Muscle of arm (tissue), 12 donors: ENCODE measurements around the gene MAPK12. TPM values are rescaled to one million over a fixed set of nuclear protein-coding genes. Genes with fewer than 3 reads are reported as not detected.
A peak's percentile ranks its signal among the peaks of the same experiment; 100 is the strongest.

Source experiments
- DNase-seq: peaks from one replicate; pipeline ENCODE4 v3.0.0-alpha.2; 2013
- polyA plus RNA-seq, 12 donors: library from polyadenylated mRNA; unstranded; fragments of 120-200 nt; gene quantifications; one replicate each; pipeline ENCODE4 v1.2.1, GENCODE V29; 2013; ENCODE audit not compliant: insufficient read length in 12 of 12

The MAPK12 gene
- polyA plus RNA-seq, 12 donors = 9.0 to 156 (median 18.0) TPM

DNA sequence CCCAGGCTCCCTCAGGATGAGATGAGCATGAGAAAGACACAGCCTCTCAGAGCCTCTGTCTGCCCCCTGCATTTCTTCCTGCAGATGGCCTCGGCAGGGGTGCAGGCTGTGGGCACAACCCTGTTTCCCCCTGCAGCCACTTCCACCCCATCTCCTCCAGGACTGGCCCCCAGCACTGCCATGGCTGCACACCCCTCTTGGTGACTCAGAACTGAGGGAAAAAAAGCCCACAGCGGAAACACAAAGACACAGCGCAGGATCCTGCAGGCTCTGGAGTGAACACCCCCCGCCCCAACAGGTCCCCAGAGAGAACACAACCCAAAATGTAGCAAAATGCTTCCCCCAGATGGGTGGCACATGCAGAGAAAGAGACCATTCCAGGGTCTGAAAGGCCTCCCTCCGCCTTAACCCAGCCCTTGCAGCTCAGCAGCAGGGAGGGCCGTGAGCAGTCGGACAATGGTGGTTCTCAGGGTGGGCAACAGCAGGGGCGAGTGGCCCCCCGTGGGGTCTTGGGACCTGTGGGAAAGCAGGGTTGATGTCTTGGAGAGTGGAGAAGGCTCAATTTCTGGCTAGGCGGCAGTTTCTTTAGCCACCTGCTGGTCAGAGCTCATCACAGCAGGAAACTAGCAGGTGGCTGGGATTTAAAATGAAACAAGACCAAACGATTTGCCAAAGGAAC lies 24.6 kb downstream of the MAPK12 start:
- DNase-seq = no peak

DNA sequence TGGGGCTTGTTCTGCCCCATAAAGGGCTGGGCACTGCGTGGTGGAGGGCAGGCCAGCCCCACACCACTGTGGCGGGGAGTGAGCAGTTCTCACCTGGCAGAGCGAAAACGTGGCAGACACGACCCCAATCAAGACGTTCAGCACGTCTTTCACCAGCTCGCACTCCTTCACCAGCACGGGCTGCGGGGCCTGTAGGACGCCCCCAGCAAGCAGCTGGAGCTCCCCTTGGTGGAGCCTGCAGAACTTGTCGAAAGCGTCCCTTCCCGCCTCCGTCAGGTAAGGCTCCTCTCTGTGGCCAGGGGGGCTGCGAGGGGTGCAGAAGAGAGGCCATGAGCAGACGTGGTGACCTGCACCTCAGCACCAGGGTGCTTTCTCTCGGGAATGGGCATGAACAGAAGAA lies 28.3 kb downstream of the MAPK12 start:
- DNase-seq = no peak

DNA sequence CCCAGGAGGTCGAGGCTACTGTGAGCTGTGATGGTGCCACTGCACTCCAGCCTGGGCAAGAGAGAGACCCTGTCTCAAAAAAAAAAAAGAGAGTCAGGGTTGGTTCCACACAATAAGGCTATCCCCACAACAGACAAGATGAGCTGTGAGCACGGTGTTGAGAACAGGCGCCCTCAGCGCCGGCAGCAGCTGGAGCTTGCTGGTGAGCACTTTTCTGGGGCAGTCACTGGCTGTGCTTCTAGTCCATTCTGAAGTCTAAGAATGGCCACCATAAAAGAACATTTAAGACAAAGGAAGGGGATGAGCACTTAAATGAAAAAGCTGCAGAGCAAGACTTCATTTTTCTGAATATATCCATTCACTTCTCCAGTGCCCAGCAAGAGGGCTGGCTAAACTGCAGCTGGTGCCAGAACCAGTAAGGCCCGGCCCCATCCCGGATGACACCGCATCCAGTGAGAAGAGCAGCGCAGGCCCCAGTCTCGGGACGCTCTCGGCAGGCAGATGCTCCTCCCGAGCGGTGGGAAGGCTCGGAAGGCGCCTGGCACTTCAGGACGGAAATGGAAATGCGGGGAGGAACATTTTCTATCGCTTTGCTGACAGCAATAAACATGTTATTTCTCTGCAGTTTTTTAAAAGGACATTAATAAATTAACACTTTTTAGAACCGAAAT lies 28.9 kb downstream of the MAPK12 start:
- no peak for DNase-seq

DNA sequence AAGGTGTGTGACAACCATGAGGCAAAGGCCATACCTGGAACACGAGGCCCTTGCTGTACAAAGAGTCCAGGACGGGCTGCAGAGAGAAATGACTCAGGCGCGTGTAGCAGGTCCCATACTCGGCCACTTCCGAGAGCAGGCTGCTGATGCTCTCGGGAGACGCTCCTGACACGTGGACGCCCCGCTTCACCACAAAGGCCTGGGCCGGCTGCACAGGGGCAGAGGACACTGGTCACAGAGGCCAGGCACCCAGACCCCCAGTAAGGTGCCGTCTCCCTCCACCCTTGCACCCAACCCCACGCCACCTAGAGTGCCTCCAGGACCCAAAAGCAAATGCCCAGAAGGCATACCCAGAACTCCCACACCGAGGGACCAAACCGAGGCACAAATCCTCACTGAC lies 32.1 kb downstream of the MAPK12 start:
- no peak for DNase-seq

DNA sequence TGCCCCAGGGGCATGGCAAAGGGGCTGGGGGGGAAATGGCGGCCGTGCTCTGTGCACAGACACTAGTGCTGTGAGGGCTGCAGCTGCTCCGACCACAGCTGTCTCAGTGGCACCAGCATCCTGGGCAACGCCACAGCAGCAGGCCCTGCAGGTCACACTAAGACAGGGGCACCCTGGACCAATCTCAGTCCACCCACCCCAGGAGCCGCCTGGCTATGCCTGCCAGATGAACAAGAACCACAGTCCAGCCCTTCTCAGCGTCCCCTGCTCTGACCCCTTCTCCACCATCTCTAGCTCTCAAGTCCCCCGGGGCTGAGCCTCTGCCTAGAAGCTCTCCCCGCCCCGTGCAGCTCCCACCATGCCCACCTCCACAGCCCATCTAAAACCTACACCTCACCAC lies 33.1 kb downstream of the MAPK12 start:
- DNase-seq = no peak

DNA sequence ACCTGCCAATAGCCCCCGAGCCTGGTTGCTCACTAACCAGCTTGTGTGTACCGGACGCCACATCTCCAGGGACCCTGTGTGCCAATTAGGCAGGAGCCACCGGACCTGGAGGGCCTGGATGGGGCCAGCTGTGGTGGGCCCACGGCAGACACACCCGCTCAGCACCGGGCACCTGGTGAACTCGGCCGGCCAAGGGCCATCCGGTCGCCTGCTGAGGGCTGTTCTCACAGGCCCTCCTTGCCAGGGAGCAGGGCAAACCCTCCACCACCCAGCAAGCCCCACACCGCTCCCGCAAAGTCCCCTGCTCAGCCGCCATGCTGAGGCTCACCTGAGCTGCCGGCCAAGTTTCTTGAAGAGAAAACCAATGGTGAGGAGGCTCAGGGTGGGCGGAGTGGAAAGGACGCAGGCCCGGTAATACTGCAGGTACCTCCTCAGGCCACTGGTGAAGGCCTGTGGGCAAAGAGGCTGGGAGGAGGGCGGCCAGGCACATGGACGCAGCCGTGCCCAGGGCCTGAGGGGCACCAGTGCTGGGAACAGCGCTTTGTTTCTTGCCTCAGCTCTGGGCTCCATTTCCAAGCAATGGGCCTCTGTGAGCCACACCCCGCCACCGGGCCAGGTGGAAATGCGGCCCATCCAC lies 33.8 kb downstream of the MAPK12 start:
- no peak for DNase-seq

DNA sequence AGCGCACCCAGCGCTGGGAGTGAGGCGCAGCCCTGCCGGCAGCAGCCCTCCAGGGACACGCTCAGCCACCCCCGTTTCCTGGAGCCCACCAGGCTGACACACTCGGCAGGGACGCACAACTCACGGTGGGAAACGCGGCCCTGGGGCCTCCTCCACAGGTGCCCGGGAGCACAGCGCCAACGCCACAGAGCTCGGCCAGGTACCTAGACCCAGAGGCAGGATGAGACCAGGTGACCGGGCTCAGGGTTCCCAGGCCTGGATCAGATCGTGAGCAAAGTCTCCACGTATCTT lies 34.7 kb downstream of the MAPK12 start:
- no peak for DNase-seq

DNA sequence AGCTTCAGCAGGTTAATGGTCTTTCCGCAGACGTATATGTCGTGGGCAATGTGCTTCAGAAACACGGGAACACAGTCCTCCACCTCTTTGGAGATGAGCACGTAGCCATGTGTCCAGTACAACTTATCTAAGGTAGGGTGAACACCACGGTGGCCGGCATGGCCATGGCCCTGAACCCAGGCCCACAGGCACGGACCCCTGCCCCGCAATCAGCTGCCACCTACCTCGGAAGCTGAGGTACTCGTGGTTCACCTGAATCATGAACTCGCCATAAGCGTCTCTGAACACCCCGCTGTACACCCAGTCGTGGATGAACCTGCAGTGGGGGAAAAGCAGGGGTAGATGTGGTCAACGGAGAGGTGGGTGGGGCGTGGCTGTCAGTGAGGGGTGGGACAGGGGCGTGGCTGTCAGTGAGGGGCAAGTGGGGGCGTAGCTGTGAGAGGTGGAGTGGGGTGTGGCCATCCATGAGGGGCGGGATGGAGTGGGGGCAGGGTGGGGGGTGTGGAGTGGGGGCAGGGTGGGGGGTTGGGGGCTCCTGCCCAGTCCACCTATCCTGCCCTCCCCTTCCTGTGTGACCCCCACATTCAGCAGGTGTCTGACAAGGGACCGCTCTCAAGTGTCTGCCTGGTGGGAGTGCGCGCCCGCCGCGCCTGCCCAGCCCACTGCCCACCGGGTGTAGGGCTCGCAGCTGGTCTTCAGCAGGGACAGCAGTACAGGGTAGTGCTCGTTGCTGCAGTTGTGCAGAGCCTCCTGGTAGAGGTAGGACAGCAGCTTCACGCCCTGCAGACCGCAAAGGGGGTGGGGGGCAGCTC lies 35.2 kb downstream of the MAPK12 start:
- DNase-seq = no peak

DNA sequence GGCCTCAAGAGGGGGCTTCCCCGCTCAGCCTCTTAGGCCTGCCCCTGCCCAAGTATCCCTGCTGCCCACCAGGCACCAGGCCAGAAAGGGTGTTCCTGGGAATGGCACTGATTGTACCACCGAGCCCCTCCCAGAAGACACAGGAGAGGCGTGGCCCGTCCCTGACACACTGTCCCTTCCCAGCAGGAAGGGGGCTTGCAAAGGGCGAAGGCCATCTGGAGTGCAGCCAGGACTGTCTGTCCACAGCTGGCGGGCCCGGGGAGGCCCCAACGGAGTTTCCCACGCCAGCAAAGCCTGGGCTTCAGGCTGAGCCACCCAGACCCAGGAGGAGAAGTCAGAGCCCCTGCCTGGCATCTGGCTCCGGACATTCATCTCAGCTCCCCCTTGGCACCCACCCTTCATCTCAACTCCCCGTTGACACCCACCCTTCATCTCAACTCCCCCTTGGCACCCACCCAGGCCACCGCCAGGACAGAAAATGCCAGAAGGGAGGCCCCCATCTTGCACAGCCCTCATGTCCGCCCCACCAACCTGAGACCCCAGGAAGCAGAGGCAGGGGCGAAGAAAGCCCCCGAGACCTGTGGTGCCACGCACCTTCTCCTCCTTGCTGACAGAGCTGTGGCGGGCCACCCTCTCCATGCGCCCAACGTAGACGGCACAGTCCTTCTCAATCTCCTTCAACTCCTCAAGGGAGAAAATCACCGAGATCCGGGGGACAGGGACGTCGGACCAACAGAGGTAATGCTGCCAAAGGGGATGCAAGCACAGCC lies 36.1 kb downstream of the MAPK12 start:
- DNase-seq = no peak

DNA sequence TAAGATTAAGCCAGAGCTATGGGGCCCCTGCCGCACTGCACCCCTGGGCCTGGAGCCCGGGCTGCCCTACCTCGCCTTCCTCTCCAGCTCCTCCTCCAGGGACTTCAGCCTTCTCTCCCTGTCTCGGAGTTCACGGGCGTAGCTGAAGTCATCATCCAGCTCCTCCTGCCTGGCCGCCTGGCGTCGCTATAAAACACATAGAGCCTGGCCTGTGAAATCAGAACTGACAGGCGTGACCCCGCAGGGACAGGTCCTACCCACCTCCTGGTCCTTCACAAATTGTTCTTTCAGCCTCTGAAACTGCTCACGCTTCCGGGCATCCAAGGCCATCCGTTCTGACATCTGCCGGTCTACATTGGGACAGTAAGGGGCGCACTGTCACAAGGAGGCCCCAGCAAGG lies 37.4 kb downstream of the MAPK12 start:
- DNase-seq = no peak

DNA sequence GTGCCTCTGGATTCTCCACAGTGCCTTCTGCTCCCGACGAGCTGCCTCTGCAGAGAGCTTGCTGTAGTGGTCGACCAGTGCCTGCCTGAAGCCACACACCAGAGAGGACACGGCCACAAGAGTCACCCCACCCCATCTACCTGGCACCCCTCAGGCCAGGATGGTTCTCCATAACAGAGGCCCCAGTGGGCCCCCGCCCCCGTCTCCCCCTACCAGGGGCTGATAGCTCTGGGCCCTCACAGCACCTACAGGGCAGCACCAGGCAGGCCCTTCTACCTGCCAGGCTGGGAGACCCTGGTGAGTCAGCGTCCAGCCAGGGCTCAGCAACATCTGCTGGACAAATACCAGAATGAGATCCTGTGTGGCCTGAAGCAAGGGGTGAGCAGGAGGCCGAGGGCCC lies 39.0 kb downstream of the MAPK12 start:
- no peak for DNase-seq

DNA sequence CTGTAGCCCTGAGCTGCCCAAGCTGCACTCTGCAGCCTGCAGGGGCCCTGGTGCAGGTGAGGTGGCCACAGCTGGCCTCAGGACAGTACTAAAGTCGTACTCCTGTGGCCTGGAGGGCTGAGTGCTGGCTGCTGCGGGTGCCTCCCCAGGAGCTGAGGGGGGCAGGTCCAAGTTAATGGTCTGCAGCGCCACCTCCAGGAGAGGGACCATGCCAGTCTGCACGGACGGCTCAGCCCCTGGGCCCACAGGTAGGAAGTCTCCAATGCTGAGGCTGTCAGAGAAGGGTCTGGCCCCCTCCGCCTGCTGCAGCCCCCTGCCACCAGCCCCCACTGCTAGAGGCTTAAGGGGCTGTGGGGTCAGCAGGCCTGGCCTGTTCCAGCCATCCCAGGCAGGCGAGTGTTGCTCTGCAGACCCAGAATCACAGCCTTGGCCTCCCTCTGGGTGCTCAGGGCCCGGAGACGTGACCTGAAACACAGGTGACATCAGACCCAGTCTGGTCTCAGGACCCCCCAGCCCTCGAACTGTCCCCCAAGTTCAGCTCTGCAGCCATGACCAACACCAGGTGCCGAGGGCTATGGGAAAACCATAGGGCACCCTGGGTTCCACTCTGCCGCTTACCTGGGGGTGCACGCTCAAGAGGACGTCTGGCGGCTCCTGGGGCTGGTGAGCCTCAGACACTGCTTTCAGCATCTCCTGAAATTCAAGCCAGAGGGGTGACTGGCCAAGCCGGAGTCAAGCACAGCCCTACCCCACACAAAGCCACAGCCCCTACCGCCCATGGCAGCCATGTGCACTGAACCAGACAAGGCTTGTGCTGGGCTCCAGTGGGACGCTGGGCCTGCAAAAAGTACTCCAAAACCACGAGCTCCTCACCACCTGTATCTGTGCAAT lies 39.8 kb downstream of the MAPK12 start:
- DNase-seq = no peak

DNA sequence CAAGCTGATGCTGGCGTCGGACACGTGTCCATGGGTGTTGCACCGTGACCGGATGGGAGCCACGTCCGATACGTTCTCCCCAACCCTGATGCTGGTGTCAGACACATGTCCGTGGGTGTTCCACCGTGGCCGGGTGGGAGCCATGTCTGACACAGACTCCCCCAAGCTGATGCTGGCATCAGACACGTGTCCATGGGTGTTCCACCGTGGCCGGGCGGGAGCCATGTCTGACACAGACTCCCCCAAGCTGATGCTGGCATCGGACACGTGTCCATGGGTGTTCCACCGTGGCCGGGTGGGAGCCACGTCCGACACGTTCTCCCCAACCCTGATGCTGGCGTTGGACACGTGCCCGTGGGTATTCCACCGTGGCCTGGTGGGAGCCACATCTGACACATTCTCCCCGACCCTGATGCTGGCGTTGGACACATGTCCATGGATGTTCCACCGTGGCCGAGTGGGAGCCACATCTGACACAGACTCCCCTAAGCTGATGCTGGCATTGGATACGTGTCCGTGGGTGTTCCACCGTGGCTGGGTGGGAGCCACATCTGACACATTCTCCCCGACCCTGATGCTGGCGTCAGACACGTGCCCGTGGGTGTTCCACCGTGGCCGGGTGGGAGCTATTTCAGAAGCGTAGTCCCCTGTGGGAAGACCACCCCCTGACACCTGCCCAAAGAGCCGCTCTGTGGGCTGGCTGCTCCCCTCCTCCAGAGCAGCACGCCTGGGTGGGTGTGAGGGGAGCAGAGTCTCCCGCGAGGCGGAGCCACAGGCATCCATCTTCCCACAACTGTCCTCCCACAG lies 40.7 kb downstream of the MAPK12 start:
- DNase-seq = no peak

DNA sequence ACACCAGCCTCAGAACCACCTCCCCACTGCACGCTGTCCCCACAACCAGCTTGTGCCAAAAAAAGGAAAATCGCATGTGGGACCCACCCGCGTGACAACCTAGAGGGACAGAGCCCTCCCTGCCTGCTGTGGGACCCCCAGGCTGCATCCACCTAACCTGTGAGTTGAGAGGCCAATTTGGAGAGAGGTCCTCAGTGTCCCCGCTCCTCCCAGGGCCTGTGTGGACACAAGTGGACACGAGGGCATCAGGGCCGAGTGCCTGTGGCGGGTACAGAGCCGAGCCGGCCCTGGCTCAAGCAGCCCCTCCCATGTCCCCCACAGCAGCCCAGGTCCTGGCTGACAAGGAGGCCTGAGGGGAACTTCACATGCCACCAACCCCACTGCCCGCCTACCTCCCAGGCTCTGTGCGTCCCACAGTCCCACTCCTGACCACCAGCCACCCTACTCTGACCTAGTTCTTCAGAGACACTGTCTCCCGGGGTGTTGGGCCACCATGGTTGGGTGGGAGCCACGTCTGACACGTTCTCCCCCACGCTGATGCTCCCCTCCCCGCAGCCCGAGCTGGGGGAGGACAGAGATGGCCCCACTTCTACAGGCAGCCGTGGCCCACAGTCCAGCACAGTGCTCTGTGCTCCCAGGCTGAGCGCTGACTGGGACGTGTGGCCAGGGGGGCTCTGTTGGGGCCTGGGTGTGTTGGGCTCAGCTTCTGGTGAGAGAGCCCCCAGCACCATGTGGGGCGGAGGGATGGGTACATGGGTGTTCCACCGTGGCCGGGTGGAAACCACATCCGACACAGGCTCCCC lies 41.5 kb downstream of the MAPK12 start:
- no peak for DNase-seq

DNA sequence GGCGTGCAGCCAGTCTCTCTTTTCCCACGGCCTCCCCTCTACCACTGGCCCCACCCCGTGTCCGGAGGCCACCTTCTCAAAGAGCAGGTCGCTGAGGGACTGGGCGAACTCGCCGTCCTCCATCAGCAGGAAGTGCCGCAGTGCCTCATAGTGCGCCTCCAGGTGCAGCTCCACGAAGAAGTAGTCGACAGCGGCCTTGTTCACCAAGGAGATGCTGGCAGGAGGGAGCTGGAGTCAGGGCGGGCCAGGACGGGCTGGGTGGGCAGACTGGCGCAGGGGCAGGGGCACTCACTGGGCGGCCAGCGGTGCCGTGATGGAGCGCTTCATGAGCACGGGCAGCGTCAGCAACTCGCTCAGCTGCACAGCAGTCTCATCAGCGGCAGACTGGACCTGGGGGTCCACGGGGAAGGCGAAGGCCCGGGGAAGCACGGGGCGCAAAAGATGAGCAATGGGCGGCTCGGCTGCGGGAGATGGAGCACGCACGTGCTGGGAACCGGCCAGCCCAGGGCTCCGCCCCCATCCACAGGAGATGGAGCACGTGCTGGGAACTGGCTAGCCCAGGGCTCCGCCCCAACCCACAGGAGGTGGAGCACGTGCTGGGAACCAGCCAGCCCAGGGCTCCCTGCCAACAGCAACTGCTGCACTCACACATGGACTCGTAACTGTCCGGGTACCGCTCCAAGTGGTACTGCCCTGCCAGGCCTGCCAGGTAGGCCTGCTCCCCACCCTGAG lies 42.3 kb downstream of the MAPK12 start:
- DNase-seq = peak; percentile 65

DNA sequence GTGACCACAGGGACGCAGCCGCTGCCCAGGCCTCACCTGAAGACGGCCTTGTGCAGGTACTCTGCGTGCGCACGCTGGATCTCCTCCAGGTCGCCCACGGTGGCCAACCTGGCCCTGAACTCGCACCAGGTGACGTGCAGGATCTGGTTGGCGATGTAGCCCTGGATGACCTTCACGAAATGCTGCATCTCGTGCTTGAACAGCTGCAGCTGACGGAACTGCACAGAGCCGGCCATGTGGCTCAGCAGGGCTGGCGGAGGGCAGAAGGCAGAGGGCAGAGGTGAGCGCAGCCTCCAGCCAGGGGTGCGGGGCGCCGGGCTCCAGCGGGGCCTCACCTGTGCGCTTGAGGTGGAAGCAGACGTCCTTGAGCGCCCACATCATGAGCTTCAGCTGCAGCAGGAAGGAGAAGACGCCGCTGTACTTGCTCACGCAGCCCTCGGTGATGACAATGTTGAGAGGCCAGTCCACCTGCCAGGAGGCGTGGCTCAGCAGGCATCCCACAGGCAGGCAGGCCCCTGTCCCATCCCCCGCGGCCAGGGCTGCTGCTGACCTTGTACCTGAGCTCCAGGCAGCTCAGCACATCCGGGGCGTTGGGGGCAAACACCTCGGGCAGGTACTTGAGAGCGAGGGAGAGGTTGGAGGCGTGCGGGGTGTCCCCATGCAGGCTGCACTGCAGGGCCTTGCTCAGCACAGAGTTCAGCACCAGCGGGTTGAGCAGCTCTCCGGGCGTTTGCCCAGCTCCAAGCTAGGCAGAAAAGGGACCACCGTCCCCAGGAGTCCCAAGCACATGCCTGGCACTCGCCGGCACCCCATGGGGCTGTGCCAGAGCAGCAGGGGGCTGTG lies 43.1 kb downstream of the MAPK12 start:
- DNase-seq = no peak

DNA sequence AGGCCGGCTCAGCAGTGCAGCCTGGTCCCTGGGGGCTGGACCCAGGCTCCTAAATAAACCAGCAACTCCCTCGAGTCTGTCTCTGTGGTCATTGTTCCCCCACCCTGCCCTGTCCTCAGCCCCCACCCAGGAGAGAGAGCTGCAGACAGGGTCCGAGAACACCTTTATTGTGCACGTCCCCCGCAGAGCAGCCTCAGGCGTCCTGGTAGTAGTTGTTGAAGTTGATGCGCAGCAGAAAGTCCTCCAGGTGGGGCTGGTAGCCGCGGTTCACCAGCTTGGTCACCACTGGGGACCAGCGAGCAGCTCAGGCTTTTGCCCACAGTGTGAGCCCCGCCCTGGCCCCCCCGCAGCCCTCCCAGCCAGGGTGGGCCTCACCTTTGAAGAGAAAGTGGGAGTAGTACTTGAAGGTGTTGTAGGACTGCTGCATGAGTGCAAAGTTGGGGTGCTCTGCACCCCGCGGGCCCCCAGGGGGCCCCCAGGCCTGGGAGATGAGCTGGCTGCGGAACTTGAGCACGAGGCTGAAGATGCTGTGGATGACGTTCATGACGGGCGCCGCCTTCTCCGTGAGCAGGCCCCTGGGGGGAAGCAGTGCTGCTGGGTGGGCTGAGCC lies 43.8 kb downstream of the MAPK12 start:
- DNase-seq = no peak
